HG03135 (cell line): ENCODE data around the gene PARG.
"Not testable (repeated sequence)": the region's sequence is repeated elsewhere in the genome, so short reads cannot be mapped to it uniquely, and the experiment has no call there.

Experiments used
- ATAC-seq: cut with Tn5 transposase; IDR thresholded peaks from one replicate; pipeline ENCODE4 v1.9.1; 2021; ENCODE audit warnings: mild to moderate bottlenecking, moderate library complexity; ENCODE audit not compliant: unreplicated experiment

Gene PARG

GRCh38 chr10:49941447-49942338 lies at the start of gene PARG, which contains the start of gene TIMM23B:
Gene PARG, minus strand, starts transcription at chr10:49942027. Its CDS starts 302 bp downstream, at chr10:49941725.
Gene TIMM23B, plus strand, starts transcription at chr10:49942053. Its CDS starts 142 bp downstream, at chr10:49942195.
- ATAC-seq = peak; percentile 67

GRCh38 chr10:49988376-49988775 lies 46.5 kb upstream of the PARG start, which contains the start of gene AGAP6:
Gene AGAP6, plus strand, starts transcription at chr10:49988406. Its CDS starts 310 bp downstream, at chr10:49988716.
- not testable (repeated sequence) for ATAC-seq

GRCh38 chr10:49987207-49987606 lies 45.4 kb upstream of the PARG start:
- ATAC-seq = not testable (repeated sequence)

GRCh38 chr10:49977756-49978155 lies 35.9 kb upstream of the PARG start:
- ATAC-seq = not testable (repeated sequence)

DNA sequence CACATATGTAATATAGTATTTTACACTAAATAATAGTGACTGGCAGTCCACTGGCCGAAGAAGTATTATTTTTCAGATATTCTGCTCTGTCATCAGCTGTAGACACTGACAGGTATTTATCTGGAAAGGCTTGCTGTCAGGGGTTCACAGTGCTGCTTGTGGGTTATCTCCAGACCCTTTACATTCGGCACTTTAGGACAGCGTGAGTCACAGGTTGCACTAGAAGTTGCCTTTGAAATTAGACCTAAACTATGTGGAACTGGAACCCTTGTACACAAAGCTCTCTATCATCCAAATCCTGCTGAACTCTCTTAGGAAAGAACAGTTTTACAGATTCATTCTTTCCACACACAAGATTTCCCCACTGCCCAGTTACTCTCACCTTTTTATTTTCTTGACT lies 30.3 kb upstream of the PARG start:
- ATAC-seq = not testable (repeated sequence)

DNA sequence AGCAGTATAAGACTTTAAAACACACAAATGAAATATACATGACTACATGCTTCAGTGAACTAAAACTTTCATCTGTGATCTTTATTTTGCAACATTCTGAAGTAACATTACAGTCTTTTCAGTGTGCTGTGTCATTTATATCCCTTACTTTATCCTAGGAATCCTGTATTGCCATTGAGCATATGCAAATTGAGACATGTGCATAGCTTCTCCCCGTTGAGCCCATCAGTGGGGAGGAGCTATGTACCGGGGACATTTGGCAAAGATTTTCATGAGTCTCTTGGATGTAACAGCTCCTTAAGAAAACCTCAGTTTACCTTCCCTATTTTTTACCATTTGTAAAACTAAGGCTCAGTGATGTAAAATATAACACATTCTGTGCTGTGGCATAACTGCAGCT lies 29.6 kb upstream of the PARG start:
- not testable (repeated sequence) for ATAC-seq

DNA sequence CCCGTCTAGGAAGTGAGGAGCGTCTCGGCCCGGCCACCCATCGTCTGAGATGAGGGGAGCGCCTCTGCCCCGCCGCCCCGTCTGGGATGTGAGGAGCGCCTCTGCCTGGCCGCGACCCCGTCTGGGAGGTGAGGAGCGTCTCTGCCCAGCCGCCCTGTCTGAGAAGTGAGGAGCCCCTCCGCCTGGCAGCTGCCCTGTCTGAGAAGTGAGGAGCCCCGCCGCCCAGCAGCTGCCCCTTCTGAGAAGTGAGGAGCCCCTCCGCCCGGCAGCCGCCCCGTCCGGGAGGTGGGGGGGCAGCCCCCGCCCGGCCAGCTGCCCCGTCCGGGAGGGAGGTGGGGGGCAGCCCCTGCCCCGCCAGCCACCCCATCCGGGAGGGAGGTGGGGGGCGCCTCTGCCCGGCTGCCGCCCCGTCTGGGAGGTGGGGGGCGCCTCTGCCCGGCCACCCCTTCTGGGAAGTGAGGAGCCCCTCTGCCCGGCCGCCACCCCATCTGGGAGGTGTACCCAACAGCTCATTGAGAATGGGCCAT lies 28.6 kb upstream of the PARG start:
- not testable (repeated sequence) for ATAC-seq

DNA sequence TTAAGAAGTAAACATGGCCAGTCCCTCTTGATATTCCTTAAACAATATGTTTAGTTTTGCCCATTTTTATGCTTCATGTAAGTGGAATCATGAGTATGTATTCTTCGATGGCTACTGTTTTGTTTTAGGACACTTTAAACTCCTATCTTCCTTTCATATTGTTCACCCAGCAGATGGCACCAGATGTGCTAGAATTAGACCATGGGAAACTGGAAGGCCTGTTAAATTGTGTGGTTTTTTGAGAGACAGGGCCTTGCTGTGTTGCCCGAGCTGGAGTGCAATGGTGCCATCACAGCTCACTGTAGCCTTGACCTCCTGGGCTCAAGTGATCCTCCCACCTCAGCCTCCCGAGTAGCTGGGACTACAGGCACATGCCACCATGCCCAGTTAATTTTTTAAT lies 11.3 kb upstream of the PARG start:
- not testable (repeated sequence) for ATAC-seq

- not testable (repeated sequence) for ATAC-seq
Measured at GRCh38 chr10:49952006-49952405, 10.2 kb upstream of the PARG start.

DNA sequence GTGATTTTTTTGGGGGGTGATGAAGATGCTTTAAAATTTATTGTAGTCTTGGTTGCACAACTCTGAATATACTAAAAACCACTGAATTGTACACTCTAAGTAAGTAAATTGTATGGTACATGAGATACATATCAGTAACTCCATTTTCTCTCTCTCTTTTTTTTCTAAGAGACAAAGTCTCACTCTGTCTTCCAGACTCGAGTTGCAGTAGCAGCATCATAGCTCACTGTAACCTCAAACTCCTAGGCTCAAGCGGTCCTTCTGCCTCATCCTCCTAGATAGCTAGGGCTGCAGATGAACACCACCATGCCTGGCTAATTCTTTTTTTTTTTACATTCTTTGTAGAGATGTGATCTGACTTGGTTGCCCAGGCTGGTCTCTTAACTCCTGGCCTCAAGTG lies 6.9 kb upstream of the PARG start:
- ATAC-seq = not testable (repeated sequence)

GRCh38 chr10:49948142-49948541 lies 6.3 kb upstream of the PARG start:
- ATAC-seq = peak; percentile 59

DNA sequence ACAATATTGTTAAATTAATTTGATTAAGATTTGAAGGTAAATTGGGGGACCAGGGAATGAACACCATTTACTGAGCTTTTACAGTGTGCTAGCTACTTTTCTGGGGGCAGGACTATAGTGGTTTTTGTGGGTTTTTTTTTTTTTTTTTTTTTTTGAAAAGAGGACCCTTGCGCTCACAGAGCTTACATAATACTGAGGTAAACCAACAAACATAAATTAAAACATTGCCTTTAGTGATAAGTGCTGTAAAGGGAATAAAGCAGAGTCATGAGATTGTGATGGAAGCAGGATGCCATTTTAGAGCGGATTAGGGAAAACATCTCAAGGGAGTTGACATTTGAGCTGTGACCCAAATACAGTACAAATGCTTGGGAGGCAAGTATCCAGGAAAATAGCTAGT lies 1.8 kb upstream of the PARG start:
- not testable (repeated sequence) for ATAC-seq

- peak; percentile 14 for ATAC-seq
Measured at GRCh38 chr10:49942339-49942705, 495 bp upstream of the PARG start.

- ATAC-seq = not testable (repeated sequence)
Measured at GRCh38 chr10:49931959-49932728, 9.7 kb downstream of the PARG start.

- ATAC-seq = not testable (repeated sequence)
Measured at GRCh38 chr10:49931276-49931675, 10.6 kb downstream of the PARG start.

- ATAC-seq = not testable (repeated sequence)
Measured at GRCh38 chr10:49923572-49923971, 18.3 kb downstream of the PARG start.

DNA sequence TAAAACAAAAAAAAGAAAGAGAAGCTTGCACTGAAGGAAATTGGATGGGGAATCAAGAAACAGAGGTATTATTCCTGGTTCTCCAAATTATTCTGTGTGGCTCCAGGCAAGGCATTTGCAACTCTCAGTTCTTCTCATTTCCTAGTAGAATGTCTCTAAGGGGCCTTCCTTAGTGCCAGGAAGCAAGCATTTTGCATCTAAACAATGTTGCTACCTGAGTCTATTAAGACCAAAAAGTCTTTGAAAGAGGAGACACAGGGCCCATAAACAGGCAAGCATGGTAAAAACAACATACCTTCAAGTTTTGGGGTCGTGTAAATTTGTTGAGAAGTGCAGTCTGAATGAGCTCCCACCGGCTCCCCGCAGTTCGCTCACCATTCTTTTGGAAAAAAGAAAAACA lies 19.8 kb downstream of the PARG start:
- not testable (repeated sequence) for ATAC-seq

DNA sequence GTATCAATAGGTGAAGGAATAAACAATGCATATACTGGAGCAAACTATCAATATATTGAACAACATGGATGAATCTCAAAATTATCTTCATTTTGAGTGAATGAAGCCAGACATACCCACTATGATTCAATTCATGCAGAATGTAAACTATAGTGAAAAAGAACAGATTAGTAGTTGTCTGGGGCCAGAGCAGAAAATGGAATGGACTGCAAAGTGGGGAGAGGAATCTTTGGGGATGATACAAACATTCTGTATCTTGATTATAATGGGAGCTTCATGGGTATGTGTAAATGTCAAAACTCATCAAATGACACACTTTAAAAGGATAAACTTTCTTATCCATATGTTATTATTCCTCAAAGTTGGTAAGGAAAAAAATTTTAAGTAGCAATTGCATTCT lies 23.9 kb downstream of the PARG start:
- ATAC-seq = not testable (repeated sequence)

GRCh38 chr10:49916451-49916850 lies 25.4 kb downstream of the PARG start:
- not testable (repeated sequence) for ATAC-seq

DNA sequence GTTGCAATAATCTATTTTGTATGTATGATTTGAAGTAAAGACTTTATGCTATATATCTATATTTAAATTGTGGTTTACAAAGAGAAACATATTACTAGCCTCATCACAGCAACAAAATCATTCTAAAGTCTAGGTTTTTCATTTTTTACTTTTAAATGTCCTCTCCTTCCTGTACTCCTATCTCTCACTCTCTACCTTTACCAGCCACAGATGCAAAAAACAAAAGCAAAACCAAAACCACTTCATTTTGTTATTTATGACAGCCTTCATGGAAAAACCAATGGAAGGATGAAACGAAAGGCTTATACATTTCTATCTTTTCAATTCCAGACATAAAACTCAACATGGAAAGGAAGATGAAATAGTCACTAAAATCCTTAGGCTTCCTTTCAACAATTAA lies 31.5 kb downstream of the PARG start:
- not testable (repeated sequence) for ATAC-seq
